Testis (tissue), 5 donors: Measurements from ENCODE around the gene ZNF648. TPM values are rescaled to one million over a fixed set of nuclear protein-coding genes. Genes with fewer than 3 reads are reported as not detected.

Source experiments
- DNase-seq: peaks from one replicate; pipeline ENCODE4 v3.0.0-alpha.2; 2019
- H3K27ac ChIP-seq, 2 donors: fragments of 200-600 bp; sonication (generic); one replicate each; pipeline ENCODE4 v1.5.1; 2019
- H3K27me3 ChIP-seq: fragments of 200-600 bp; sonication (generic); one replicate; pipeline ENCODE4 v1.5.1; 2019
- H3K36me3 ChIP-seq: fragments of 200-600 bp; sonication (generic); one replicate; pipeline ENCODE4 v1.5.1; 2017; ENCODE audit warnings: low read depth; ENCODE audit errors: missing control alignments
- H3K4me1 ChIP-seq: fragments of 200-600 bp; sonication (generic); one replicate; pipeline ENCODE4 v1.5.1; 2019
- H3K4me3 ChIP-seq, 2 donors: fragments of 200-600 bp; sonication (generic); one replicate each; pipeline ENCODE4 v1.5.1; 2017 to 2019
- H3K9me3 ChIP-seq: fragments of 200-600 bp; sonication (generic); one replicate; pipeline ENCODE4 v1.5.1; 2017
- CTCF ChIP-seq, 3 experiments: fragments of 450-650 bp in 2 of 3; fragments of 200-600 bp in 1 of 3; sonication (generic) in 1 of 3; IDR thresholded peaks; one replicate each; pipeline ENCODE4 v1.5.1; 2016 to 2019; ENCODE audit warnings: antibody characterized with exemption in 3 of 3, mild to moderate bottlenecking in 2 of 3, moderate library complexity in 1 of 3
- POLR2A ChIP-seq: fragments of 450-650 bp; IDR thresholded peaks from one replicate; pipeline ENCODE4 v1.6.1; 2017; ENCODE audit warnings: antibody characterized with exemption, mild to moderate bottlenecking, moderate library complexity
- WGBS, 2 donors: methylation state at CpG; one replicate each; pipeline ENCODE4 v1.1.5; 2018; 5-methylcytosine and 5-hydroxymethylcytosine counted together
- intact Hi-C: fragments of 100-400 bp; cut with DNase I; formaldehyde crosslinking; loops from one replicate; pipeline ENCODE4 v1.15.1; 2023; ENCODE audit warnings: low total_unique reads
- long read RNA-seq, 2 donors: transcript quantifications; one replicate each; lab custom pipeline, GENCODE V29; 2026
- polyA plus RNA-seq: library from polyadenylated mRNA; stranded (reverse); fragments of 350-450 nt; fragmentation: Illumina TruSeq; extraction: RNeasy Lipid Tissue Mini Kit (QIAGEN cat#74804); gene quantifications from one replicate; pipeline ENCODE4 v1.2.3, GENCODE V29; 2014; ENCODE audit warnings: low read depth, low replicate concordance; ENCODE audit not compliant: insufficient read depth
- total RNA-seq, 2 donors: library from RNA; depleted of rRNA; stranded (reverse); fragments of >200 nt; gene quantifications; one replicate each; pipeline ENCODE4 v1.2.3, GENCODE V29; 2016

The ZNF648 gene
- total RNA-seq (1 to 10 TPM; 3.8 to 5.0 TPM), polyA plus RNA-seq (0.91 TPM)
- long read RNA-seq, donor 1, result 0 reads
- long read RNA-seq, donor 2, result 0 reads

GRCh38 chr1:182061594-182061993, at the start of gene ZNF648:
TSS of gene ZNF648 (minus strand) at chr1:182061712. CDS start at chr1:182058010, 3,702 bp downstream.
- no peaks in the 10 kb centered on the region for H3K4me1 ChIP-seq
- no peak for TF ChIP-seq POLR2A
- 39 to 68% methylated on average over 3 to 4 of the region's 4 CpGs for WGBS, 2 donors
- H3K27me3 ChIP-seq, result no peaks in the 10 kb centered on the region
- no peak within 1 kb of the TSS for H3K4me3 ChIP-seq
- no peak for DNase-seq
- intact Hi-C loops, result no loop called here
- H3K36me3 ChIP-seq, result no peaks in the 10 kb centered on the region
- peaks cover 3% of the 10 kb centered on the region for H3K9me3 ChIP-seq
- no peak within 1 kb of the TSS for H3K27ac ChIP-seq

GRCh38 chr1:182110635-182111034, 49.1 kb upstream of the ZNF648 start:
- DNase-seq, result no peak
- no peaks in the 10 kb centered on the region for H3K36me3 ChIP-seq
- peaks cover 8% of the 10 kb centered on the region for H3K4me1 ChIP-seq
- H3K4me3 ChIP-seq, result no peak overlapping the region
- H3K27ac ChIP-seq, result no peak overlapping the region
- WGBS, 2 donors, result 84 to 85% methylated on average over 6 of the region's 6 CpGs
- no peaks in the 10 kb centered on the region for H3K9me3 ChIP-seq
- H3K27me3 ChIP-seq, result no peaks in the 10 kb centered on the region
- intact Hi-C loops, result no loop called here
- TF ChIP-seq POLR2A (no peak), CTCF (IDR thresholded peaks at IDR 0.05) (no peak)

DNA sequence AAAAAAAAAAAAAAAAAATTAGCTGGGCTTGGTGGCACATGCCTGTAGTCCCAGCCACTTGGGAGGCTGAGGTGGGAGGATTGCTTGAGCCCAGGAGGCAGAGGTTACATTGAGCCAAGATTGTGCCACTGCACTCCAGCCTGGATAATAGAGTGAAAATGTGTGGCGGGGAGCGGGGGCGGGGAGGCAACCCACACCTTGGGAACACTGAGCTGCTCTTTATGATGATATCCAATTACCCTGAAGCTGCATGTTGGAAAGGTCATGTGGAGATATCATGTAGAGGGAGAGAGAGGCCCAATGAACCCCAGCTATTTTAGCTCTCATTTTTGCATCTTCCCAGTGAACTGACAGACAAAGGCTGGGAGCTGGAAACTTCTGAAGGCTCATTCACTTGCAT, 48.3 kb upstream of the ZNF648 start:
- H3K27me3 ChIP-seq, result no peaks in the 10 kb centered on the region
- no peaks in the 10 kb centered on the region for H3K36me3 ChIP-seq
- no peak for DNase-seq
- TF ChIP-seq POLR2A (no peak), CTCF (IDR thresholded peaks at IDR 0.05) (no peak)
- H3K27ac ChIP-seq, result no peak overlapping the region
- no peaks in the 10 kb centered on the region for H3K9me3 ChIP-seq
- H3K4me1 ChIP-seq, result peaks cover 8% of the 10 kb centered on the region
- WGBS, 2 donors, result 94 to 98% methylated on average over 3 of the region's 3 CpGs
- no peak overlapping the region for H3K4me3 ChIP-seq
- intact Hi-C loops, result no loop called here

DNA sequence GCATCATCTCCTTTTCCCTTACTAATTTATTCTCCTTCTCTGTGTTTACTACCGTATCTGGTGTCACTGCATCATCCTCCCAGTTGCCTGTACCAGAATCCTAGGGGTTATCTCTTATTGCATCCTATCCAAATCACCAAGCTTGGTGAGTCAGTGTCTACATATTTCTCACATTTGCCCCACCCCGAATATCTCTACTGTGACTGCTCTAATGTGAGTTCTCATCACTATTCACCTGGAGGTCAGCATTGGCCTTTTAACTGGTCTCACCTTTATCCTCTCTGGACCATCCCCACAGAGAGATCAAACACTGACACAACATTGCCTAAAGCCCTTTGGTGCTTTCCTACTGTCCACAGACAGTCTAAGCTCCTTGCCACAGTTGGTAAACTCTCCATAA, 45.7 kb upstream of the ZNF648 start:
- H3K9me3 ChIP-seq, result no peaks in the 10 kb centered on the region
- WGBS, 2 donors, result 98 to 100% methylated on average over 2 of the region's 2 CpGs
- H3K27me3 ChIP-seq, result no peaks in the 10 kb centered on the region
- no peak overlapping the region for H3K27ac ChIP-seq
- TF ChIP-seq POLR2A (no peak), CTCF (IDR thresholded peaks at IDR 0.05) (no peak)
- H3K4me3 ChIP-seq, result no peak overlapping the region
- H3K4me1 ChIP-seq, result no peaks in the 10 kb centered on the region
- no peaks in the 10 kb centered on the region for H3K36me3 ChIP-seq
- DNase-seq, result no peak
- intact Hi-C loops, result no loop called here

GRCh38 chr1:182102043-182102416, 40.5 kb upstream of the ZNF648 start:
- intact Hi-C loops, result no loop called here
- no peak for DNase-seq
- Histone ChIP-seq H3K4me3 (no peak overlapping the region), H3K27ac (no peak overlapping the region), H3K4me1 (no peaks in the 10 kb centered on the region), H3K36me3 (no peaks in the 10 kb centered on the region), H3K27me3 (no peaks in the 10 kb centered on the region), H3K9me3 (no peaks in the 10 kb centered on the region)
- 93% methylated on average over 3 of the region's 3 CpGs for WGBS, 2 donors
- TF ChIP-seq CTCF (IDR thresholded peaks at IDR 0.05) (no peak), POLR2A (no peak)
